Smooth muscle cell of the brain vasculature (primary cell): ENCODE results near the gene NF2.
"Not testable (repeated sequence)": the region's sequence is repeated elsewhere in the genome, so short reads cannot be mapped to it uniquely, and the experiment has no call there.

Experiments used
- DNase-seq: peaks from one replicate; pipeline ENCODE4 v3.0.0-alpha.2; 2012; ENCODE audit warnings: low read depth, low spot score

NF2 gene

DNA sequence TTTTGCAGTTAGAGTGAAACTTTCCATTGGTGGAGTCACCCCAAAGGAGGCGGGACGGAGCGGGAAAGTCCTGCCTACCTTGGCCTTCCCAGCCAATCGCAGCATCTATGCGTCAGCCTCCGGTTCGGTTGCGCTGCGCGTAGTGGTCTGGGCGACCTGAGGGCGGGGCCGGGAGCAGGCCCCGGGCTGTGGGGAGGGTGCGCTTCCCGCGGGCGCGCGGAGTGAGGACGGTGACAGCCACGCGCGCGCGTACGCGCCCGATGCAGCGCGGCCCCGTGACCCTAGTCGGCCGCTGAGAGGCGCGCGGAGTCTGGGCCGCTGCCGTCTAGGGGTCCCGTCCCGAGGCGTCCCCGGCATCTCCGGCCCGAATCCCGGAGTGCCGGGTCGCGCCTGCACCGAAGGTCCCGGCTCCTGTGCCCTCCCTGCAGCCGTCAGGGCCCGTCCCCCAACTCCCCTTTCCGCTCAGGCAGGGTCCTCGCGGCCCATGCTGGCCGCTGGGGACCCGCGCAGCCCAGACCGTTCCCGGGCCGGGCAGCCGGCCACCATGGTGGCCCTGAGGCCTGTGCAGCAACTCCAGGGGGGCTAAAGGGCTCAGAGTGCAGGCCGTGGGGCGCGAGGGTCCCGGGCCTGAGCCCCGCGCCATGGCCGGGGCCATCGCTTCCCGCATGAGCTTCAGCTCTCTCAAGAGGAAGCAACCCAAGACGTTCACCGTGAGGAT, at the start of gene NF2:
Gene NF2, plus strand, starts transcription at position 276 of the 718 bp plus-strand sequence. Its CDS starts 366 bp downstream, at position 642.
- peak; percentile 99 for DNase-seq

DNA sequence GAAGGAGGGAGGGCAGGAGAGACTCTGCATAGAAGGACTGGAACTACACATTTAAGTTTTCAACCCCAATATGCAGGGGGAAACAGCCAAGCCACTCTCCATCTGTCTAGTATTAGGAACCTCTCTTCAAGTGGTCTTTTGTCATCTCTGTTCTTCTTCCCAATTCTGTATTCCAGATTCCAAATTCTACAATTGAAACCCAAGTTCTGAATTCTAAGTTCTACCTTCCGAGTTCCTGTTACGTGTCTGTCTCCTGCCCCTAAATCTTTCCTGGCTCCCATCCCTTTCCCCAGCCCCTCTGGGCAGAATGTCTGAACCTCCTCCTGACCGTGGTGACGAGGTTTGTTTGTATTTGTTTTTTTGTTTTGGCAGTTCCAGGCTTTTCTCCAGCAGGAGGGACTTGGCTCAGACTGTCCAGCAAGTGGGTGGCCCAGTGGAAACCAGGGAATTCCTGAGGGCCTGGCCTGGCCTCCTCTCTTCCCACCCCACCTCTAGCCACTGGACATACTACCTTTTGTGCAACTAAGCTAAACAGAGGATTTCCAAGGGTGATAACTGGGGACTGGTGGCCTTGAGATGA, 48.3 kb upstream of the NF2 start:
- DNase-seq: no peak

DNA sequence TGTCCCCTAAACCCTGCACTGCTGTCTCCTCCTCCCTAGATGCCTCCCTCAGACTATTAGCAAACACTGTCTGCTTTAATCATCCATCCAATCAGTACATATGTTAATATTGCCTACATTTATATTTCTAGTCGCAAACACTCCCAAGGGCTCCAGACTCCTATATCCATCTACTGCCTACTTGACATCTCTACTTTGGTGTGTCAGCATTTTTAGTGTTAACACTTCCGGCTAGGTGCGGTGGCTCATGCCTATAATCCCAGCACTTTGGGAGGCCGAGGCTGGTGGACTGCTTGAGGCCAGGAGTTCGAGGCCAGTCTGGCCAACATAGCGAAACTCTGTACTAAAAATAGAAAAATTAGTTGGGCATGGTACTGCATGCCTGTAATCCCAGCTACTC, 44.4 kb upstream of the NF2 start:
- DNase-seq: no peak

DNA sequence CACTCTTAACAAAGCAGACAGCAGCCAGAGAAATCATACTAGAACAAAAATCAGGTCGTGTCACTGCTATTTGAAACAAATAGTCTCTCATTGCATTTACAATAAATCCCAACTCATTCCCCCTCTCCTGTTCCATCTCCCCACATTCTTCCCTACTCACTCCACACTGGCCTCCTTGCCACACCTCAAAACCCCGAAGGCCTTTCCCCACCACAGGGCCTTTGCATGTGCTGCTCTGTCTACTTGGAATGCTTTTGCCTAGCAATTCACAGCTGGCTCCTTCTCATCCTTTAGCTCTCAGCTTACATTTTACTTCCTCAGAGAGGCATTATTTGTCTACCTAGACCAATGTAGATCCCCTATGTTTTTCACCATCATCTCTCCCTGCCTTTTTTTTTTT, 43.6 kb upstream of the NF2 start:
- DNase-seq: no peak

DNA sequence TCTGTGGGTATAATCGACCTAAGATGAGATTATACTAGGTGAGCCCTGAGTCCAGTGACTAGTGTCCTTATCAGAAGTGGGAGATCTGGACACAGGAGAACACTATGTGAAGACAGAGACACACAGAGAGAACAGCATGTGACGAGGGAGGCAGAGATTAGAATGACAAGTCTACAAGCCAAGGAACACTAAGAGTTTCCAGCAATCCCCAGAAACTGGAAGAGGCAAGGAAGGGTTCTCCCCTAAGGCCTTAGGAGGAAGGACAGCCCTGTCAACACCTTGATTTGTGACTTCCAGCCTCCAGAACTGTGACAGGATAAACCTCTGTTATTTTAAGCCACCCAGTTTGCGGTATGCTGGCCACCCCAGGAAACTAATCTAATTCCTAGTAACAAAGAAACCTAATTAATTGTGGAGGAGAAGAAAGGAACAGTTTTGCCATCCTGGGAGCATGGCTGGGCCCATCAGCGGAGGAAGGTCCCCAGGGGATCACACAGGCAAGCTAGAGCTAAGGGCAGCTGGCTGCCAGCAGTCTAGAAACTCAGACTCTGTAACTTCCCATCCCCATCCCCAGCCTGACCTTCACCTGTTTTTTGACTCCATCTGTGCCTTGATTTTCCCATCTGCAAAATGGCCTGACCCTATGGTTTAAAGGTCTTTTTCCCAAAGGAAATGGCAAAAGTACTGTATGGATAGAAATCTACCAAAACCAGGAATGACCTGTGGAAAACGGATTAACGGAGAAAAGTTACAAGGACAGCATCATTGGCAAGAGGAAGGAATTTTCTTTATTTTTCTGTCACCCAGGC, 39.6 kb upstream of the NF2 start:
- no peak for DNase-seq

DNA sequence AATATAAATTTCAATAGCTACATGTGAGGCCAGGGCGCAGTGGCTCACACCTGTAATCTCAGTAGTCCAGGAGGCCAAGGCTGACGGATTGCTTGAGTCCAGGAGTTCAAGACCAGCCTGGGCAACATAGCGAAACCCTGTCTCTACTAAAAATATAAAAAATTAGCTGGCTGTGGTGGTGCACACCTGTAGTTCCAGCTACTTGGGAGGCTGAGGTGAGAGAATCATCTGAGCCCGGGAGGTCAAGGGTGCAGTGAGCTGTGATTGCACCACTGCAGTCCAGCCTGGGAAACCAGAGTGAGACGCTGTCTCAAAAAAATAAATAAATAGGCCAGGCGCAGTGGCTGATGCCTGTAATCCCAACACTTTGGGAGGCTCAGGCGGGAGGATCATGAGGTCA, 36.9 kb upstream of the NF2 start:
- DNase-seq: not testable (repeated sequence)

DNA sequence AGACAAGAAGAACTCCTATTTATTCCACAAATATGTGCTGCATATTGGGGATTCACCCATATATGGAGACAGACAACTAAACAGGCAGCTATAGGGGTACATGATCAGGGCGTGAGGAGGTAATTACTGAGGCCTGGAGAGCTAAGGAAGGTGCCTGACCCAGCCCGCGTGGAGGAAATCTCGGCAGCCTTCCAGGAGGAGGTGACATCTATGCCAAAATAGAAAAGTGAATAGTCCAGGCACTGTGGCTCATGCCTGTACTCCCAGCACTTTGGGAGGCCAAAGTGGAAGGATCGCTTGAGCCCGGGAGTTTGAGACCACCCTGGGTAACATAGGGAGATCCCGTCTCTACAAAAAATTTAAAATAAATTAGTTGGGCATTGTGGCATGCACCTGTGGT, 36.1 kb upstream of the NF2 start:
- no peak for DNase-seq

DNA sequence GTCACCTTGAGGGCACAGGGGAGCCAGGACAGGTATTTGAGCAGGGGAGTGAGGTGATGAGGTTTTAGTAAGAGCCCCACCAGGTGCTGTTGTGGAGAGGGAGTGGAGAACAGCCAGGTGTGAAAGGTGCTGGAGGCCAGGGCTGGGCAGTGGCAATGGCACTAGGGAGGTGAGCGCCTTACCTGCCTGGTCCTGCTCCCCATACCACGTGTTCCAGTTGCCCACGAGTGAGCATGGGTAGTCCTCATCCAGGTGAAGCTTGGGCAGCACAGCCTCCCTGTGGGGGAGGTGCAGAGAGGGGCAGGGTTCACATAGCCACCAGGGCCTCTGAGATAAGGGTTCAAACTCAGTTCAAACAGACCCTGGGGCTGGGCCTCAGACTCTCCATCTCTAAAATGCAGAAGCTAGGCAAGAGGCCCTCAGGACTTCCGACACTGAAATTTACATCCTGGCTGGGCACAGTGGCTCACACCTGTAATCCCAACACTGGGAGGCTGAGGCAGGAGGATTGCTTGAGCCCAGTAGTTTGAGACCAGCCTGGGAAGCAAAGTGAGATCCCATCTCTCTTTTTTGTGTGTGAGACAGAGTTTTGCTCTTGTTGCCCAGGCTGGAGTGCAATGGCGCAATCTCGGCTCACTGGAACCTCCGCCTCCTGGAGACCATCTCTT, 34.3 kb upstream of the NF2 start:
- DNase-seq: no peak

DNA sequence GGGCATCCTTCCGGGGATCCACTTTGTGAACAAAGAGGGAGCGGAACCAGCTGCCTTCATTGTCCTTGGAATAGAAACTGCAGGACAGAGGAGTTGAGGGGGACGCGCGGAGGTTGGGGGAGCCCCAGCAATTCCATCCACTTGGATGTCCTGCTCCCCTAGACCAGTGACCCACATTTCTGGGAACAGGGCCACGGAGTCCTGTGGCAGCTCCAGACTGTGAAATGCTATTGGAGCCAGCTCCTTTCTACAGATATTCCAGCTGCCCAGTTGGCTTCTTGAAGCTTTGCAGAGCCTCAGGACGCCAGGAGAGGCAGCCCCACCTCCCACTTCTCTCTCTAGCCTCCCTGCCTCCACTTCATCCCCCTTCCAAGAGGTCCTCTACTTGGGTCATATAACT, 33.0 kb upstream of the NF2 start:
- no peak for DNase-seq

DNA sequence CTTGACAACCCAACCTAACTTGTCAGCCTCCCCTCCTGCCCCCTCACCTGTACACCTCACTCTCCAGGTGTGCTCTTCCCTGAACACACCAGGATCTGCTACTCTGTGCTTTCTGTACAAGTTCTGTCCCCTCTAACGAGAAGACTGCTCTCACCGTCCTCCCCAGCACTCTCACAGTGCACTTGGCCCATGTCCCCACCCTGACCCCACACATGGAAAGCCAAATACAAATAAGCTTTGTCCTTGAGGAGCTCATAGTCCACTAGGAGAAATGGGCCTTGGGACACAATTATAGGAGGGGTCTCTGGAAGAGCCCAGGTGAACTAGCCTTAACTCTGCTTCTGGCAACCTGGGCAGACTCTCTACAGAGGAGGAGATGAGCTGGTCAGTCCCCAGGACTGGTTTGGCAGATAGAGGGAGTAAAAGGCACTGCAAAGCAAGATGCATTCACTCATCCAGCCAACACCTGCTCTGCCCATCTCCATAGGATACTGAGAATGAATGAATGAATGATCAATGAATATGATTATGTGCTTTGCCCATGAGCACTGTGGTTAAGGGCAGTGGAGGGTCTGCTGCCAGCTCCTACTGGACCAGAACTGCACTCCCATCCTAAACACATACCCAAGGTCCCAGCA, 32.4 kb upstream of the NF2 start:
- no peak for DNase-seq

DNA sequence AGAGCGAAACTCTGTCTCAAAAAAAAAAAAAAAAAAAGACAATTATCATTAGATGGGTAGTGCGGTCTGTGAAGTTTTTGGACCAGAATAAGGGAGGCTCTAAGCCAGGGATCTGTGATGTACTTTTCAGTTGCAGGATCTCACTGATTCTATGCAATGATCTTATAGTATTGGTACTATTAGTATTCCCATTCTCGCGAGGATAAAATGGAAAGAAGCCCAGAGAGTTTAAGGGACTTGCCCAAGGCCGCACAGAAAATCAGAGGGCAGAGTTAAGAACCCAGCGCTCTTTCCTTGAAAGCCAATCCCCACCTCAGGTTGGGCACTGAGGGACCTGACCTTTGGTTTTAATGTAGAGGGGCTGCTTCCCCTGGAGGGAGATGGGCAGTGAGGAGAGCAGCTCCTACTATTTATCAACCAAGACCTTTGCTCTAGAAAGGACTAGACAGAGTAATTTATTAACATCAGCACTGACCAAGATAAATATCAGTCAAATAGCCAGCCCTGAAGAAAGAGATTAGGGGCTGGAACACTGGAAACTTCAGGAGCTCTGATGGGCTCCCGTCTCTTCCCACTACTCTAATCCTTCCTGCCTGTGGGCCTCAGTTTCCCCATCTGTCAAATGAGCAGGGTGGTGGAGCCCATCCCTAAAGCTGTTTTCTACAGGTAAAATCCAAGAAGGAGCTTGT, 28.5 kb upstream of the NF2 start:
- DNase-seq: no peak

DNA sequence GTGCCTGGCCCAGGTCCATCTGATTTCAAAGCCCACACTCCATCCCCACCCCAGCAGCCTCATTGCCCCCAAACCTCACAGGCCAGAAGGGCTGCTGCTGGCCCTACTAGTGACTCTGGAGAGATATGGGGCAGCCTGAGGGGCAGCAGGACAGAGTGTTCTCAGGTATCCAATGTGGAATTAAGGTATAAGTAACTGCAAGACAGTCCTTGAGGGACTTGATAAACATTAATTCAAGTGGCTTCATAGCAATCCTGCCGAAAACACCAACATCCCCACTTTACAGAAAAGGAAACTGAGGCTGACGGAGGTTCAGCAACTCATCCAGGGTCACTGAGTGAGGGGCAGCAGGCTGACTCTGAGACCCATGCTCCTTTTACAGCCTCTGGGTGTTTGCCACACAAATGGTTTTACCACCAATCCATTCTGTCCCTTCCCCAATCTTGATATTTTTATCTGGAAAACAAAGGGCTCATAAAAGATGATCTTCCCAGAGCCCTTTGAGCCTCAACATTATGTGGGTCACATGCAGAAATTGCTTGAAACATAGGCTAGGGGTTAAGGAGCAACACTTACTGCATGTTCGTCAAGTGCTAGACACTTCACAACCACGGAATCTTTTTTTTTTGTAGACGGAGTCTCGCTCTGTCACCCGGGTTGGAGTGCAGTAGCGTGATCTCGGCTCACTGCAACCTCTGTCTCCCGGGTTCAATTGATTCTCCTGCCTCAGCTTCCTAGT, 24.8 kb upstream of the NF2 start:
- DNase-seq: no peak

DNA sequence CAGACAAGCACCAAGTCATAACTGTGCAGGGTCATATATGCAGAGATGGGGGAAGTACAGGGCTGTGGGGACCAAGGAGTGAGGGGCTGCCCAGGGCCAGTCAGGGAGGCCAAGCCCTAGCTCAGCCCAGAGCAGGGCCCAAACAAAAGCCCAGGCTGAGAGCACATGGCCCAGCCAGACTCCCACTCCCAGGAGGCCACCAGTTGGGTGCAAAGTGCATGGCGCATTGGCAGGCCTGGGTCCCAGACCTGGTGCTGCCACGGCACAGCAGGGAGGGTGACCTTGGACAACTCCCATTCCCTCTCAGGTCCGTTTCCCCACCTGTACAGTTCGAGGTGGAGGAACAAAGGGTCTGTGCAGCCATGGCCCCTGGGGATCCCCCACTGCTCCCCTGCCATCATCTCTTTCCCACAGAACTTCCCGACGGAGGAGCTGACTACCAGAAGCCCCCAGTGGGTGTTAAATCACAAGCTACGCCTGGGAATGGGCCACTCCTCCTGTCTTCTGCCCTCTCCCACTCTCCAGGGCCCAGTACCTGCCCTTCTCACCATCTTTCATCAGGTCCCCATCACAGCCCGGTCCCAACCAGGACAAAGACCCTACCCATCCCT, 23.1 kb upstream of the NF2 start:
- DNase-seq: no peak

DNA sequence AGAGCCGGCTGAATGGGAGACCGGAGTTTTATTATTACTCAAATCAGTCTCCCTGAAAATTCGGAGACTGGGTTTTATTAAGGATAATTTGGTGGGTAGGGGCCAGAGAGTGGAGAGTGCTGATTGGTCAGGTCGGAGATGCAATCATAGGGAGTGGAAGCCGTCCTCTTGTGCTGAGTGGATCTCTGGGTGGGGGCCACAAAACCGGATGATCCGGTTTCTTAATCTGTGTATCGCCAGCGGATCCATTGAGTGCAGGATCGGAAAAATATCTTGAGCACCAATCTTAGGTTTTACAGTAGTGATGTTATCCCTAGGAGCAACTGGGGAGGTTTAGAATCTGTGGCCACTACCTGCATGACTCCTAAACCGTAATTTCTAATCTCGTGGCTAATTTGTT, 21.6 kb upstream of the NF2 start:
- no peak for DNase-seq

DNA sequence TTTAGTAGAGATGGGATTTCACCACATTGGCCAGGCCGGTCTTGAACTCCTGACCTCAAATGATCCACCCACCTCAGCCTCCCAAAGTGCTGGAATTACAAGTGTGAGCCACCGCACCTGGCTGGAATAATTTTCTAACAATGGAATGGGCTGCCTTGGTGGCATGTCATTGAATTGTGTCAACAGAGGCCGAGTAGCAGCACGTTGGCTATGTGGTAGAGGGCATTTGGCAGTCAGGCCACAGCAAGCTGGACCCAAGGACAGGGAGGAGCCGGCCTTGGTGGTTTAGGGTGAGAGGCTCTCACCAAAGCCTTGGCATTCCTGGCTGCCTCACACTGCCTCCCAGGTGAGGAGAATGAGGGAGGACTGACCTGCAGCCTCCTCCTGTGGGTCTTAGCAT, 18.5 kb upstream of the NF2 start:
- no peak for DNase-seq

DNA sequence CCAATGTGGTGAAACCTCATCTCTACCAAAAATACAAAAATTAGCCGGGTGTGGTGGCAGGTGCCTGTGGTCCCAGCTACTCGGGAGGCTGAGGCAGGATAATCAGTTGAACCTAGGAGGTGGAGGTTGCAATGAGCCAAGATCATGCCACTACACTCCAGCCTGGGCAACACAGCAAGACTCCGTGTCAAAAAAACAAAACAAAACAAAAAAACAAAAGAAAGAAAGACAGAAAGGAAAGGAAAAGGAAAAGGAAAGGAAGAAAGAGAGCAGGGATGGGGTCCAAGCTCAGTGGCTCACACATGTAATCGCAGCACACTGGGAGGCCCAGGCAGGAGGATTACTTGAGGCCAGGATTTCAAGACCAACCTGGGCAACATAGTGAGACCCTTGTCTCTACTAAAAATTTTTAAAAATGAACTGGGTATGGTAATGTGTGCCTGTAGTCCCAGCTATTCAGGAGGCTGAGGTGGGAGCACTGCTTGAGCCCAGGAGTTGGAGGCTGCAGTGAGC, 17.2 kb upstream of the NF2 start:
- not testable (repeated sequence) for DNase-seq

DNA sequence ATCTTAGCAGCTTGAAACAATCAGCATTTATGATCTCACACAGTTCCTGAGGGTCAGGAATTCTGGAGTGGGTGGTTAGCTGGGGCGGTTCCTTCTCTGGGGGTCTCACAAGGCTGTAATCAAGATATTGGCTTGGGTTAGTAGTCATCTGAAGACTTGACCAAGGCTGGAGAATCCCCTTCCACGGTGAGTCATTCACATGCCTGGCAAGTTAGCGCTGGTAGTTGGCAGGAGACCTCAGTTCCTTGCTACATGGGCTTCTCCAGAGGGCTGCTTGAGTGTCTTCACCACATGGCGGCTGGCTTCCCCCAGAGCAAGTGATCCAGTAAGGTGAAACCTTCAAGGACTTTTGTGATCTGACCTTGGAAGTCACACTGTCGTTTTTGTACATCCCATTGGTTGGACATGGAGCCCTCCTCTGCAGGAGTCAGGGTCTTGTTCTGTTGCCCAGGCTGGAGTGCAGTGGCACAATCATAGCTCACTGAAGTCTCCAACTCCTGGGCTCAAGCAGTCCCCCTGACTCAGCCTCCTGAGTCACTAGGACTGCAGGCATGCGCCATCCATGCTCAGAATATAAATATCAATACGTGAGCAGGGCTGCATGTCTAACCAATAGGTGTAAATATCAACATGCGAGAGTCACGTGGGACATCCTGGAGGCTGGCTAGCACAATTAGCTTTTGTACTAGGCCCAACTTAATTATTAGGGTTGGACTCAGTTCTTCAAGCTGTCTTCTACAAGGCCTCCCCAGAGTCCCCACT, 15.3 kb upstream of the NF2 start:
- DNase-seq: no peak

DNA sequence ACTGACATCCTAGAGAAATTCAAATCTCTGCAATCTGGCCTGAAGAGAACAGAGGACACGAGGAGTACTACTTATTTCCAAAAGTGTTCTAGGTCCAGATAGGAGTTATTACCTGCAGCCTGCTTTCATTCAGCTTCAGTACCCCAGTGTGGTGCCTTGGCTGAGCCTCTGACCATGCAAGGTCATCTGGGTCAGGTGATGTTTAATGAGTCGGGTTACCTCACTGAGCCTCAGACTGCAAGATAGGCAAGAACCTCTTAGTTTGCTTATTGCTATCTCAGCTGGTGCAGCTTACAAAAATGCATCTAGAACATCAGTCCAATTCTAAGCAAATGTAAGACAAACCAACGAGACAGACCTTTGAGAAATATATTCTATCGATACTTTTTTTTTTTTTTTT, 9.5 kb upstream of the NF2 start:
- no peak for DNase-seq

DNA sequence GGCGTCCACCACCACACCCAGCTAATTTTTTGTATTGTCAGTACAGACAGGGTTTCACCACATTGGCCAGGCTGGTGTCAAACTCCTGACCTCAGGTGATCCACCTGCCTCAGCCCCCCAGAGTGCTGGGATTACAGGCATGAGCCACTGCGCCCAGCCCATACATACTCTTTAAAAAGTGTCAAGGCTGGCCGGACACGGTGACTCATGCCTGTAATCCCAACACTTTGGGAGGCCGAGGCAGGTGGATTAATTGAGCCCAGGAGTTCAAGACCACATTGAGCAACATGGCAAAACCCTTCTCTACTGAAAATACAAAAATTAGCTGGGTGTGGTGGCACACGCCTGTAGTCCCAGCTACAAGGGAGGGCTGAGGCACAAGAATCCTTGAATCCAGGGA, 9.0 kb upstream of the NF2 start:
- not testable (repeated sequence) for DNase-seq
